Keratinocyte (primary cell): ENCODE measurements around the gene IL9R. TPM values are rescaled to one million over a fixed set of nuclear protein-coding genes. Genes with fewer than 3 reads are reported as not detected.
A peak's percentile ranks its signal among the peaks of the same experiment; 100 is the strongest.
"Not testable (repeated sequence)": the region's sequence is repeated elsewhere in the genome, so short reads cannot be mapped to it uniquely, and the experiment has no call there.

Experiments used
- DNase-seq: peaks from one replicate; pipeline ENCODE4 v3.0.0-alpha.2; 2011; ENCODE audit warnings: low read depth, missing footprints, low spot score
- FAIRE-seq: peaks from 2 replicates; lab custom pipeline; 2011; peaks lifted over from hg19 to GRCh38; lab: Jason Lieb, UNC
- H2AFZ ChIP-seq: 2 replicates; pipeline ENCODE4 v1.6.0; 2012; ENCODE audit warnings: low read length, control low read depth, inconsistent platforms; ENCODE audit not compliant: control insufficient read depth
- H3K27ac ChIP-seq: 2 replicates; pipeline ENCODE4 v1.5.1; 2011; ENCODE audit warnings: low read length; ENCODE audit not compliant: control insufficient read depth, insufficient read depth
- H3K27me3 ChIP-seq: 3 replicates; pipeline ENCODE4 v1.6.0; 2011; ENCODE audit warnings: low read length; ENCODE audit not compliant: control insufficient read depth, insufficient read depth; ENCODE audit errors: extremely low read depth
- H3K36me3 ChIP-seq, 2 experiments: 2 replicates in 1 of 2; 3 replicates in 1 of 2; pipeline ENCODE4 v1.5.1; 2011; ENCODE audit warnings: low read length in 2 of 2, mild to moderate bottlenecking in 1 of 2; ENCODE audit not compliant: control insufficient read depth in 2 of 2, insufficient read depth in 2 of 2; ENCODE audit errors: extremely low read depth in 1 of 2
- H3K4me1 ChIP-seq: 3 replicates; pipeline ENCODE4 v1.5.1; 2011; ENCODE audit warnings: low read length; ENCODE audit not compliant: control insufficient read depth, insufficient read depth; ENCODE audit errors: extremely low read depth
- H3K4me2 ChIP-seq: 3 replicates; pipeline ENCODE4 v1.6.0; 2011; ENCODE audit warnings: low read depth, low read length; ENCODE audit not compliant: control insufficient read depth, insufficient read depth; ENCODE audit errors: extremely low read depth
- H3K4me3 ChIP-seq, 3 experiments: fragments of 200-600 bp in 1 of 3; sonication (generic) in 1 of 3; 2 replicates in 2 of 3; 3 replicates in 1 of 3; pipeline ENCODE4 v1.5.1; 2011 to 2016; ENCODE audit warnings: low read length in 3 of 3, mild to moderate bottlenecking in 3 of 3, control low read depth in 2 of 3, inconsistent platforms in 1 of 3, low read depth in 1 of 3, mixed read lengths in 1 of 3, mixed run types in 1 of 3, moderate library complexity in 1 of 3; ENCODE audit not compliant: control insufficient read depth in 2 of 3, insufficient read depth in 2 of 3; ENCODE audit errors: extremely low read depth in 1 of 3
- H3K79me2 ChIP-seq: 2 replicates; pipeline ENCODE4 v1.6.0; 2012; ENCODE audit warnings: low read length; ENCODE audit not compliant: control insufficient read depth, insufficient read depth
- H3K9ac ChIP-seq: 3 replicates; pipeline ENCODE4 v1.6.0; 2011; ENCODE audit warnings: low read length; ENCODE audit not compliant: control insufficient read depth, insufficient read depth; ENCODE audit errors: extremely low read depth
- H3K9me1 ChIP-seq: 3 replicates; pipeline ENCODE4 v1.6.0; 2011; ENCODE audit warnings: low read length; ENCODE audit not compliant: control insufficient read depth, insufficient read depth; ENCODE audit errors: extremely low read depth
- H3K9me3 ChIP-seq: 2 replicates; pipeline ENCODE4 v1.5.1; 2012; ENCODE audit warnings: low read depth, low read length; ENCODE audit not compliant: control insufficient read depth
- H4K20me1 ChIP-seq: 3 replicates; pipeline ENCODE4 v1.6.0; 2011; ENCODE audit warnings: low read length; ENCODE audit not compliant: control insufficient read depth, insufficient read depth; ENCODE audit errors: extremely low read depth
- CTCF ChIP-seq, 3 experiments: IDR thresholded peaks in 1 of 3; conservative IDR thresholded peaks in 1 of 3; optimal IDR thresholded peaks in 1 of 3; 2 replicates in 2 of 3; 3 replicates in 1 of 3; pipeline versions ENCODE3 to v1.5.1; 2011; ENCODE audit warnings: low read length in 3 of 3, mild to moderate bottlenecking in 3 of 3, moderate library complexity in 2 of 3, control low read depth in 1 of 3, inconsistent platforms in 1 of 3; ENCODE audit not compliant: insufficient read depth in 2 of 3; ENCODE audit errors: extremely low read depth in 1 of 3
- EZH2 ChIP-seq: IDR thresholded peaks from one replicate; pipeline ENCODE4 v1.6.1; 2012; ENCODE audit warnings: inconsistent platforms, mild to moderate bottlenecking, low read length, moderate library complexity
- dilution Hi-C: fragments of 300-500 bp; cut with MboI; formaldehyde crosslinking; loops from one replicate; pipeline ENCODE4 v1.7.0; 2020; ENCODE audit warnings: low sequenced_read_pairs; ENCODE audit not compliant: extremely low pct_ligation_motif_present
- polyA plus RNA-seq, 5 experiments: library from polyadenylated mRNA; depleted of rRNA in 3 of 5; stranded (reverse) in 3 of 5; stranded (forward) in 1 of 5; unstranded in 1 of 5; fragments of >200 nt; gene quantifications; 1 replicate in 1 of 5; 2 replicates in 3 of 5; 3 replicates in 1 of 5; pipeline versions ENCODE4 v1.2.1 to v1.2.3, GENCODE V29; 2011 to 2012; ENCODE audit warnings: missing spikeins in 2 of 5, low read depth in 1 of 5, low replicate concordance in 1 of 5

The IL9R gene
- polyA plus RNA-seq, 1 donor (not counting 4 experiments of a cell fraction or from before 2014, with no cell fraction given): 0.45 TPM

DNA sequence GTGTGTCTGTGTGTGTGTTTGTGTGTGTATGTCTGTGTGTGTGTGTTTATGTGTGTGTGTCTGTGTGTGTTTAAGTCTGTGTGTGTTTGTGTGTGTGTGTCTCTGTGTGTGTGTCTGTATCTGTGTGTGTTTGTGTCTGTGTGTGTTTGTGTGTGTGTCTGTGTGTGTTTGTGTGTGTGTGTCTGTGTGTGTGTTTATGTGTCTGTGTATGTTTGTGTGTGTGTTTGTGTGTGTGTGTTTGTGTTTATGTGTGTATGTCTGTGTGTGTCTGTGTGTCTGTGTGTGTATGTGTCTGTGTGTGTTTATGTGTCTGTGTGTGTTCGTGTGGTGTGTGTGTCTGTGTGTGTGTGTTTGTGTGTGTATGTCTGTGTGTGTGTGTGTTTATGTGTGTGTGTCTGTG is 11.4 kb downstream of the IL9R start:
- Histone ChIP-seq H3K9ac (no peak overlapping the region), H3K79me2 (no peaks in the 10 kb centered on the region), H3K4me2 (no peak overlapping the region), H3K27ac (no peak overlapping the region), H3K9me1 (no peaks in the 10 kb centered on the region), H2AFZ (no peak overlapping the region), H4K20me1 (no peaks in the 10 kb centered on the region), H3K9me3 (no peaks in the 10 kb centered on the region), H3K27me3 (no peaks in the 10 kb centered on the region), H3K4me3 (no peak overlapping the region), H3K4me1 (peaks cover 7% of the 10 kb centered on the region), H3K36me3 (no peaks in the 10 kb centered on the region)
- TF ChIP-seq EZH2 (no peak), CTCF (optimal IDR thresholded peaks at IDR 0.05 in 1 of 3, IDR thresholded peaks at IDR 0.05 in 1 of 3, conservative IDR thresholded peaks at IDR 0.05 in 1 of 3; ENCODE audit: extremely low read depth in 1 of 3, insufficient read depth in 2 of 3, low read length in 3 of 3) (no peak)
- FAIRE-seq: peak; percentile 55
- dilution Hi-C loops: no loop called here
- no peak for DNase-seq

- H3K4me1 ChIP-seq, H4K20me1 ChIP-seq, H3K27me3 ChIP-seq, H3K79me2 ChIP-seq, H3K9me1 ChIP-seq, H3K9ac ChIP-seq, FAIRE-seq, DNase-seq, dilution Hi-C loops, H3K4me3 ChIP-seq, H2AFZ ChIP-seq, H3K36me3 ChIP-seq, H3K27ac ChIP-seq, H3K4me2 ChIP-seq, H3K9me3 ChIP-seq: not testable (repeated sequence)
Observed at GRCh38 chrX:156009691-156010090, 12.2 kb downstream of the IL9R start.

DNA sequence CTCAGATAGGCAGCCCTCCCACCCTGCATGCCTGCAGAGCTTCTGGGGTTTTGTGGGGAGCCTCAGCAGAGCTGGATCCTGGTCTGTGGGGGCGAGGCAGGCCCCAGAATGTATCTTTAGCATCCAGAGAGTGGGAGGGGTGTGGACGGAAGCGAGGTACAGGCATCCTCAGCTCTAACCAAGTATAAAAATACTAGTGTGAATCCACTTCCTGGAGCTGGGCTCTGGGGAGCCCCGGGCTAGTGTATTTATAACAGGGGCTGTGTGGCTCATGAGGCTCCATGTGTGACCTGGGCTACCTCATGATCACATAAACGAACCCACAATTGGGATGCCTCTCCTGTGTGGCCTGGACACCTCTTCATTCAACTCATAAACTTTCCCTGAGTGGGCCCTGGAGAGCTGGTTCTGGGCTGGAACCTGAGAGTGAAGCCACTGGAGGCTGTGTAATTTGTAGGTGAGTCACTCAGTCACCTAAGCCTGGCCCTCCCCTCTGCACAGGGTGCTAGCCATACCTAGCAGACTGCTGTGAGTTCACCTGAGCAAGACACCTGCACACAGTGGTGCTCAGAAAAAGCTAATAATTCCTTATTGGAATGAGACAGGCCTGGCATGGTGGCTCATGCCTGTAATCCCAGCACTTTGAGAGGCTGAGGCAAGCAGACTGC is 15.9 kb downstream of the IL9R start:
- H3K27me3 ChIP-seq, H3K4me1 ChIP-seq, H3K27ac ChIP-seq, H3K79me2 ChIP-seq, H2AFZ ChIP-seq, H3K4me2 ChIP-seq, H3K9me1 ChIP-seq, H3K9me3 ChIP-seq, H3K9ac ChIP-seq, H4K20me1 ChIP-seq, DNase-seq, FAIRE-seq, dilution Hi-C loops, H3K4me3 ChIP-seq, H3K36me3 ChIP-seq: not testable (repeated sequence)

- H3K79me2 ChIP-seq, H3K4me1 ChIP-seq, H3K9me1 ChIP-seq, H3K4me3 ChIP-seq, DNase-seq, H4K20me1 ChIP-seq, H3K4me2 ChIP-seq, FAIRE-seq, H2AFZ ChIP-seq, H3K27me3 ChIP-seq, H3K9ac ChIP-seq, dilution Hi-C loops, H3K36me3 ChIP-seq, H3K9me3 ChIP-seq, H3K27ac ChIP-seq: not testable (repeated sequence)
Observed at GRCh38 chrX:156019846-156020245, 22.4 kb downstream of the IL9R start.
